Thoracic aorta (tissue), 2 donors: ENCODE data around the gene ATP2A2. TPM values are rescaled to one million over a fixed set of nuclear protein-coding genes. Genes with fewer than 3 reads are reported as not detected.

ENCODE experiments used
- ATAC-seq: fragments of 150-250 bp; one replicate; pipeline ENCODE4 v1.8.0; 2017; ENCODE audit warnings: low read depth; ENCODE audit not compliant: insufficient number of reproducible peaks, low FRiP score
- DNase-seq: peaks from one replicate; pipeline ENCODE4 v3.0.0-alpha.2; 2020; ENCODE audit warnings: low spot score
- H3K27ac ChIP-seq, 2 donors: fragments of 200-600 bp; sonication (generic); 1 replicate in 1 of 2; 2 replicates in 1 of 2; pipeline ENCODE4 v1.5.1; 2016; ENCODE audit warnings: mild to moderate bottlenecking in 2 of 2, moderate library complexity in 2 of 2
- H3K27me3 ChIP-seq: fragments of 200-600 bp; sonication (generic); replicated peaks from 2 replicates; pipeline ENCODE4 v1.6.0; 2016; ENCODE audit warnings: mild to moderate bottlenecking; ENCODE audit not compliant: insufficient read depth
- H3K36me3 ChIP-seq: fragments of 200-600 bp; sonication (generic); one replicate; pipeline ENCODE4 v1.5.1; 2016
- H3K4me1 ChIP-seq, 2 donors: fragments of 200-600 bp; sonication (generic); 1 replicate in 1 of 2; 2 replicates in 1 of 2; pipeline versions ENCODE4 v1.5.1 to v1.6.0; 2016; ENCODE audit warnings: low read depth in 2 of 2, mild to moderate bottlenecking in 1 of 2; ENCODE audit not compliant: control insufficient read depth in 1 of 2
- H3K4me3 ChIP-seq: fragments of 200-600 bp; sonication (generic); 2 replicates; pipeline ENCODE4 v1.5.1; 2016; ENCODE audit warnings: mild to moderate bottlenecking
- H3K9me3 ChIP-seq: fragments of 200-600 bp; sonication (generic); 2 replicates; pipeline ENCODE4 v1.5.1; 2016
- total RNA-seq, 2 donors: library from RNA; depleted of rRNA; stranded (reverse); fragments of >200 nt; gene quantifications; one replicate each; pipeline versions ENCODE4 v1.1.0 to v1.2.3, GENCODE V29; 2016
- TF ChIP-seq, protein P1 (sequence below): fragments of 200-600 bp; sonication (generic); IDR thresholded peaks from one replicate; pipeline ENCODE4 v1.5.1; 2019; ENCODE audit warnings: antibody characterized with exemption

Gene ATP2A2
- total RNA-seq, 2 donors from 2014 or later, result 226 to 290 TPM

DNA sequence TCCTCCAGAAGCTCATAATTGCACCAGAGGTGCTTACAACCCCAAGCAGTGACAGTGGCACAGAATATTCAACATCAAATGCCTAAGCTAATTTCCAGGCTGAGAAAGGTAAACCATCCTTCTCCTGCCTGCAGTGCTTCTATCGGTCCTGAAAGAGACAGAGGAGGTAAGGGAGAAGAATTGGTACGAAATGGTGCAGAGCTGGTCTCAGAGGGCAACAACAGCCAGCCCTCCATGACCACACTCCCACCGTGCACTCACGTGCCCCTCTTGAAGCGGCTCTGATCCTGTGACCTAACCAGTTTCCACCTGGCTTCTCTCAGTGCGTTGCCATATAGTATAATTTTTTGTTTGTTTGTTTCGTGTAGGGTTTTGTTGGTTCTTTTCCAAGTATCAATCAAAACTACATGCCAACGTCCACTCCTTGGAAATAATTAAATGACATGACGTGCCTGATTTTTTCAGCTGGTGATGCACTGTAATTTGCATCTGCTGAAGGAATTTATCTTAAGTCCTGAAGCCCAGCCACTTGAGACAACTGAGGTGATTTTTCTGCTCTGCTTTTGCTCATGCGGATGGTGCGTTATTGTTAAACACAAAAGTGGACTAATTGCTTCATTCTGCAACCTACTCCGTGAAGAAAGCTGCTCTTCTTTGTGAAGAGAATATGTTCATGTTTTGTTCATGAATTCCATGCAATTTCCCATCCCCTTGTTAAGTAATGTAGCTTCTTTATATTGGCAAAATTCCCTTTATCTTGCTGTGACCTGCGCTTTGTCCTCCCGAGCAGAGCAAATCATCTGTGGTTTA is 1.3 kb upstream of the ATP2A2 start:
- DNase-seq (no peak), ATAC-seq (no peak)
- Histone ChIP-seq H3K27me3 (no peaks in the 10 kb centered on the region), H3K9me3 (no peaks in the 10 kb centered on the region), H3K4me1 (peaks cover 2 to 48% of the 10 kb centered on the region in 2 donors), H3K27ac (peak overlapping the region; percentile 93 to 94), H3K36me3 (no peaks in the 10 kb centered on the region), H3K4me3 (peak overlapping the region; percentile 93)
- TF ChIP-seq, protein P1, sequence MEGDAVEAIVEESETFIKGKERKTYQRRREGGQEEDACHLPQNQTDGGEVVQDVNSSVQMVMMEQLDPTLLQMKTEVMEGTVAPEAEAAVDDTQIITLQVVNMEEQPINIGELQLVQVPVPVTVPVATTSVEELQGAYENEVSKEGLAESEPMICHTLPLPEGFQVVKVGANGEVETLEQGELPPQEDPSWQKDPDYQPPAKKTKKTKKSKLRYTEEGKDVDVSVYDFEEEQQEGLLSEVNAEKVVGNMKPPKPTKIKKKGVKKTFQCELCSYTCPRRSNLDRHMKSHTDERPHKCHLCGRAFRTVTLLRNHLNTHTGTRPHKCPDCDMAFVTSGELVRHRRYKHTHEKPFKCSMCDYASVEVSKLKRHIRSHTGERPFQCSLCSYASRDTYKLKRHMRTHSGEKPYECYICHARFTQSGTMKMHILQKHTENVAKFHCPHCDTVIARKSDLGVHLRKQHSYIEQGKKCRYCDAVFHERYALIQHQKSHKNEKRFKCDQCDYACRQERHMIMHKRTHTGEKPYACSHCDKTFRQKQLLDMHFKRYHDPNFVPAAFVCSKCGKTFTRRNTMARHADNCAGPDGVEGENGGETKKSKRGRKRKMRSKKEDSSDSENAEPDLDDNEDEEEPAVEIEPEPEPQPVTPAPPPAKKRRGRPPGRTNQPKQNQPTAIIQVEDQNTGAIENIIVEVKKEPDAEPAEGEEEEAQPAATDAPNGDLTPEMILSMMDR, result no peak

DNA sequence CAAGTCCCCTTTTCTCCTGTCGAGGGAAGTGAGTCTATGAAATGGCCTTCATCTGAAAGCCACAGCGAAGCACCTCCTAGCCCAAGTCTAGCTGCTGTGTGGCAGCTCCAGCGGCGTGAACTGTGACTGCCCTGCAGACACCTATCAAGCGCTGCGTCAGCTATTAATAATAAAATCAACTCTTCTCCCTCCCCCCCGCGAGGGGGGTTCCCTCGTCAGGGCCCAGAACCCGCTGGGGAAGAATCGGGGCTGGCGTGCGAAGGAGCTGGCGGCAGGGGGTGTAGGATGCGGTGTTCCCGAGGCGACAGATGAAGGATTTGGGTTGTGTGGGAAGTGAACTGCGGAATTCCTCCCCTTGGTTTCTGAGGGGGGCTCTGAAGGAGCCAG is 662 bp upstream of the ATP2A2 start:
- Histone ChIP-seq H3K27ac (peak overlapping the region; percentile 93 to 94), H3K4me3 (peak overlapping the region; percentile 93), H3K4me1 (peaks cover 4 to 54% of the 10 kb centered on the region in 2 donors), H3K27me3 (no peaks in the 10 kb centered on the region), H3K36me3 (no peaks in the 10 kb centered on the region), H3K9me3 (no peaks in the 10 kb centered on the region)
- ATAC-seq (peak; percentile 11), DNase-seq (no peak)
- TF ChIP-seq, protein P1, result no peak

DNA sequence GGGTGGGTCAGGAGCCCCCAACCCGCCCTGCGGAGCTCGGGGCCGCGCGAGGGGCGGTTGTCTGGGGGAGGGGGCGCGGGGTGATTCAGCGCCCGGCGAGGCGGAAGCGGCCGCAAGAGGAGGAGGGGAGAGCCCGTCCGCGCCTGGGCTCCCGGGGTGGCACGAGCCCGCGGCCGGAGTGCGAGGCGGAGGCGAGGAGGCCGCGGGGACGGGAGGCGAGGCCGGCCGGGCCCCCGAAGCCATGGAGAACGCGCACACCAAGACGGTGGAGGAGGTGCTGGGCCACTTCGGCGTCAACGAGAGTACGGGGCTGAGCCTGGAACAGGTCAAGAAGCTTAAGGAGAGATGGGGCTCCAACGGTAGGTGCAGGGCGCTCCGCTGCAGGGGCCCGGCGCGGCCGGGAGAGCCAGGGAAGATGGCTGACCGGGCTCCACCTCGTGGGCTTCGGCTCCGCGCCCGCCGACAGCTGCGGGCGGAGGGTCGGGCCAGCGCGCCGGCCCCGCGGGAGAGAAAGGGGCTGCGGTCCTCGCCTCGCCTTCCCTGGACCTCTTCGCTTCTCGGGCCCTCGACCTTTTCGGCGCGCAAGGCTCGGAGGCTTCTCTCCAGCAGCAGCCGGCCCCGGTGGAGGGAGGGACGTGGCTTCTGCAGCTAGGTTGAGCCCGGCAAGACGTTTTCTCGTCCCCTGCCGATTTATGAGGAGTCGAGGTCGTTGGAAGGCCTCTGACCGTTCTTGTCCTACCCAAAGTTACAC is 677 bp downstream of the ATP2A2 start:
- H3K9me3 ChIP-seq, result no peaks in the 10 kb centered on the region
- H3K4me3 ChIP-seq, result peak overlapping the region; percentile 93
- no peaks in the 10 kb centered on the region for H3K27me3 ChIP-seq
- H3K36me3 ChIP-seq, result no peaks in the 10 kb centered on the region
- DNase-seq (no peak), ATAC-seq (peak; percentile 6)
- H3K4me1 ChIP-seq, result peaks cover 9 to 67% of the 10 kb centered on the region in 2 donors
- TF ChIP-seq, protein P1, result no peak
- H3K27ac ChIP-seq, result peak overlapping the region; percentile 93 to 97

DNA sequence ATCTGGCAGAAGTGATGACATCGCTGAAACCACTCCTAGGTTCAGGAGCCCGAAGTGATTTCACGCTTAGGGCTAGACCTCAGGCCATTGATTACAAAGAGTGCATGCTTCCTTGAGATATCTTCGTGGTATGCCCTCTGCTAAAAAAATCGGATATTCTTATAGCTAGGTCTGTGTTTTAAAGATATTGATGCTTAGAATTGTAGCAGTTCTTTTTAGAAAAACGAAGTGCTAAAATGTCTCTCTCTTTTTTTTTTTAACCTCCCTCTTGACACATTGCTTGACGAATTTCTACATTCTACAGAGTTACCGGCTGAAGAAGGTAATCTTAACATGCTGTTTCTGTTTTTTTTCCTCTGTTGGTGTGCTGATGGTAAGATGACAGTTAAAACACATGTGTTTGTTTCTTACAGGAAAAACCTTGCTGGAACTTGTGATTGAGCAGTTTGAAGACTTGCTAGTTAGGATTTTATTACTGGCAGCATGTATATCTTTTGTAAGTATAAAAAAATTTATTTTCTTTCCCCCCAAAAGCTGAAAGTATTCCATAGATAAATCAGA is 1.3 kb downstream of the ATP2A2 start:
- DNase-seq (no peak), ATAC-seq (no peak)
- Histone ChIP-seq H3K9me3 (no peaks in the 10 kb centered on the region), H3K4me1 (peaks cover 14 to 74% of the 10 kb centered on the region in 2 donors), H3K4me3 (peak overlapping the region; percentile 93), H3K36me3 (no peaks in the 10 kb centered on the region), H3K27ac (peak overlapping the region; percentile 93 to 97), H3K27me3 (no peaks in the 10 kb centered on the region)
- TF ChIP-seq, protein P1, result no peak
